H1 (cell line): ENCODE data around the gene MIX23. TPM values are rescaled to one million over a fixed set of nuclear protein-coding genes. Genes with fewer than 3 reads are reported as not detected.

Experiments
- CTCF ChIA-PET: fragments of 300-600 bp; sonication (Branson Sonifier 250); formaldehyde crosslinking; loops from one replicate; lab custom pipeline; 2021; ENCODE audit not compliant: partially characterized antibody; lab: Charles Lee
- POLR2A ChIA-PET: fragments of 300-600 bp; sonication (Branson Sonifier 250); formaldehyde crosslinking; loops from one replicate; lab custom pipeline; 2021; ENCODE audit warnings: inconsistent platforms; ENCODE audit not compliant: partially characterized antibody; lab: Charles Lee
- DNase-seq, 2 experiments: peaks; one replicate each; pipeline versions ENCODE4 v3.0.0 to v3.0.0-alpha.2; 2010 to 2022; ENCODE audit warnings: low spot score in 2 of 2, low read depth in 1 of 2, mixed read lengths in 1 of 2
- FAIRE-seq: peaks from 2 replicates; lab custom pipeline; 2011; peaks lifted over from hg19 to GRCh38; lab: Jason Lieb, UNC
- H2AFZ ChIP-seq: 2 replicates; pipeline ENCODE4 v1.8.1; 2012; ENCODE audit warnings: low read length, inconsistent platforms
- H2AK5ac ChIP-seq: 2 replicates; pipeline ENCODE4 v1.6.1; 2013; ENCODE audit warnings: low read depth, low read length
- H2BK120ac ChIP-seq: replicated peaks from 2 replicates; pipeline ENCODE3; 2013; ENCODE audit warnings: low read depth, low read length, inconsistent platforms
- H2BK12ac ChIP-seq: 2 replicates; pipeline ENCODE4 v1.6.1; 2013; ENCODE audit warnings: low read depth, low read length
- H2BK15ac ChIP-seq: 2 replicates; pipeline ENCODE4 v1.6.1; 2013; ENCODE audit warnings: low read length
- H2BK20ac ChIP-seq: 2 replicates; pipeline ENCODE4 v1.6.1; 2013; ENCODE audit warnings: low read length
- H2BK5ac ChIP-seq: 2 replicates; pipeline ENCODE4 v1.6.1; 2013; ENCODE audit warnings: low read depth, low read length
- H3K14ac ChIP-seq: 2 replicates; pipeline ENCODE4 v1.6.1; 2013; ENCODE audit warnings: inconsistent platforms; ENCODE audit not compliant: insufficient read length
- H3K18ac ChIP-seq: 2 replicates; pipeline ENCODE4 v1.6.1; 2013; ENCODE audit warnings: low read length; ENCODE audit errors: extremely low read depth
- H3K23ac ChIP-seq: 2 replicates; pipeline ENCODE4 v1.6.1; 2013; ENCODE audit warnings: inconsistent platforms; ENCODE audit not compliant: insufficient read length
- H3K23me2 ChIP-seq: 2 replicates; pipeline ENCODE4 v1.6.1; 2013; ENCODE audit warnings: low read depth, low read length
- H3K27ac ChIP-seq: 2 replicates; pipeline ENCODE4 v1.6.1; 2011; ENCODE audit warnings: low read depth, low read length, inconsistent platforms
- H3K27me3 ChIP-seq, 4 experiments: replicated peaks in 1 of 4; 1 replicate in 1 of 4; 2 replicates in 3 of 4; pipeline versions ENCODE4 v1.6.1 to v1.8.1; 2011 to 2013; ENCODE audit warnings: low read length in 3 of 4, mild to moderate bottlenecking in 3 of 4, inconsistent platforms in 2 of 4, mixed read lengths in 2 of 4, moderate library complexity in 1 of 4; ENCODE audit not compliant: control insufficient read depth in 3 of 4, insufficient read depth in 3 of 4; ENCODE audit errors: extremely low read depth in 1 of 4
- H3K36me3 ChIP-seq, 4 experiments: 2 replicates each; pipeline versions ENCODE4 v1.6.1 to v1.8.1; 2011 to 2013; ENCODE audit warnings: mild to moderate bottlenecking in 4 of 4, low read length in 3 of 4, moderate library complexity in 2 of 4, control low read depth in 1 of 4, inconsistent platforms in 1 of 4; ENCODE audit not compliant: insufficient read depth in 4 of 4, control insufficient read depth in 2 of 4
- H3K4ac ChIP-seq: replicated peaks from 2 replicates; pipeline ENCODE3; 2013; ENCODE audit warnings: low read length, low read depth, mixed read lengths, inconsistent platforms; ENCODE audit not compliant: insufficient read length
- H3K4me1 ChIP-seq, 4 experiments: replicated peaks in 1 of 4; 1 replicate in 1 of 4; 2 replicates in 3 of 4; pipeline versions ENCODE4 v1.6.1 to v1.8.1; 2011 to 2013; ENCODE audit warnings: low read length in 3 of 4, inconsistent platforms in 2 of 4, mixed read lengths in 1 of 4; ENCODE audit not compliant: insufficient read depth in 4 of 4, control insufficient read depth in 3 of 4
- H3K4me2 ChIP-seq, 2 experiments: 2 replicates each; pipeline versions ENCODE4 v1.6.1 to v1.8.1; 2011 to 2013; ENCODE audit warnings: low read depth in 2 of 2, low read length in 2 of 2, control low read depth in 1 of 2, inconsistent platforms in 1 of 2, mild to moderate bottlenecking in 1 of 2; ENCODE audit not compliant: insufficient read depth in 1 of 2
- H3K4me3 ChIP-seq, 4 experiments: fragments of 200-600, 300-600 bp in 1 of 4; sonication (generic), shearing (Covaris generic), sonication (Bioruptor Twin) in 1 of 4; 2 replicates each; pipeline versions ENCODE4 v1.5.1 to v1.8.1; 2011 to 2016; ENCODE audit warnings: low read length in 4 of 4, low read depth in 3 of 4, control low read depth in 2 of 4, inconsistent platforms in 2 of 4, mild to moderate bottlenecking in 2 of 4, mixed read lengths in 1 of 4, moderate library complexity in 1 of 4; ENCODE audit not compliant: insufficient read depth in 2 of 4; ENCODE audit errors: extremely low read depth in 1 of 4
- H3K56ac ChIP-seq: replicated peaks from 2 replicates; pipeline ENCODE3; 2013; ENCODE audit warnings: low read depth, mild to moderate bottlenecking, mixed read lengths, low read length, inconsistent platforms; ENCODE audit not compliant: insufficient read length
- H3K79me1 ChIP-seq: 2 replicates; pipeline ENCODE4 v1.6.1; 2013; ENCODE audit warnings: low read depth, low read length, control low read depth
- H3K79me2 ChIP-seq, 2 experiments: 2 replicates each; pipeline versions ENCODE4 v1.6.1 to v1.8.1; 2012 to 2013; ENCODE audit warnings: low read length in 2 of 2, mild to moderate bottlenecking in 2 of 2, inconsistent platforms in 1 of 2; ENCODE audit not compliant: insufficient read depth in 2 of 2, control insufficient read depth in 1 of 2
- H3K9ac ChIP-seq, 4 experiments: replicated peaks in 1 of 4; 1 replicate in 1 of 4; 2 replicates in 3 of 4; pipeline versions ENCODE4 v1.6.1 to v1.8.1; 2011 to 2013; ENCODE audit warnings: low read depth in 3 of 4, low read length in 3 of 4, control low read depth in 2 of 4, mild to moderate bottlenecking in 2 of 4, moderate library complexity in 2 of 4, inconsistent platforms in 1 of 4; ENCODE audit errors: extremely low read depth in 1 of 4
- H3K9me3 ChIP-seq, 2 experiments: 2 replicates each; pipeline versions ENCODE4 v1.6.1 to v1.8.1; 2012 to 2013; ENCODE audit warnings: mild to moderate bottlenecking in 2 of 2, moderate library complexity in 2 of 2, control low read depth in 1 of 2, inconsistent platforms in 1 of 2, low read depth in 1 of 2, low read length in 1 of 2, mixed read lengths in 1 of 2; ENCODE audit not compliant: insufficient read depth in 2 of 2
- H4K20me1 ChIP-seq, 2 experiments: replicated peaks in 1 of 2; 2 replicates each; pipeline versions ENCODE3 to v1.8.1; 2011 to 2013; ENCODE audit warnings: inconsistent platforms in 2 of 2, low read length in 2 of 2, mild to moderate bottlenecking in 1 of 2; ENCODE audit not compliant: insufficient read depth in 2 of 2, control insufficient read depth in 1 of 2
- H4K5ac ChIP-seq: 2 replicates; pipeline ENCODE4 v1.6.1; 2013; ENCODE audit warnings: low read length, low read depth, mixed read lengths, inconsistent platforms; ENCODE audit not compliant: insufficient read length
- H4K8ac ChIP-seq: 2 replicates; pipeline ENCODE4 v1.8.0; 2013; ENCODE audit warnings: mild to moderate bottlenecking, moderate library complexity, low read length, inconsistent platforms; ENCODE audit not compliant: insufficient read depth; ENCODE audit errors: extremely low read depth
- H4K91ac ChIP-seq: replicated peaks from 2 replicates; pipeline ENCODE3; 2013; ENCODE audit warnings: low read length, mixed read lengths, inconsistent platforms; ENCODE audit not compliant: insufficient read length
- BACH1 ChIP-seq: IDR thresholded peaks from 2 replicates; pipeline ENCODE4 v1.6.1; 2012; ENCODE audit warnings: low read length, improper control_type of control experiment
- BRCA1 ChIP-seq: IDR thresholded peaks from 2 replicates; pipeline ENCODE4 v1.6.1; 2012; ENCODE audit warnings: low read depth, low read length, improper control_type of control experiment
- CTBP2 ChIP-seq: IDR thresholded peaks from 2 replicates; pipeline ENCODE4 v1.7.0; 2011; ENCODE audit warnings: borderline replicate concordance, mild to moderate bottlenecking, moderate library complexity, mixed read lengths, low read length; ENCODE audit not compliant: insufficient read depth, insufficient read length
- EGR1 ChIP-seq: IDR thresholded peaks from 2 replicates; pipeline ENCODE4 v1.6.1; 2011; ENCODE audit warnings: low read depth, low read length, borderline replicate concordance
- HDAC2 ChIP-seq, 2 experiments: fragments of 300-600 bp in 1 of 2; sonication (generic) in 1 of 2; IDR thresholded peaks; 2 replicates each; pipeline ENCODE4 v1.6.1; 2011 to 2012; ENCODE audit warnings: low read depth in 2 of 2, low read length in 2 of 2, mild to moderate bottlenecking in 2 of 2, moderate library complexity in 2 of 2, borderline replicate concordance in 1 of 2, inconsistent platforms in 1 of 2
- NANOG ChIP-seq: IDR thresholded peaks from 2 replicates; pipeline ENCODE4 v1.6.1; 2011; ENCODE audit warnings: low read length, low read depth, mild to moderate bottlenecking, inconsistent platforms; ENCODE audit not compliant: insufficient read depth, poor library complexity, severe bottlenecking
- POLR2A ChIP-seq, 2 experiments: IDR thresholded peaks; 1 replicate in 1 of 2; 2 replicates in 1 of 2; pipeline ENCODE4 v1.6.1; 2011; ENCODE audit warnings: low read depth in 2 of 2, low read length in 2 of 2, mild to moderate bottlenecking in 2 of 2; ENCODE audit errors: control extremely low read depth in 1 of 2
- POU5F1 ChIP-seq: IDR thresholded peaks from 2 replicates; pipeline ENCODE4 v1.6.1; 2011; ENCODE audit warnings: low read depth, mild to moderate bottlenecking, low read length, moderate library complexity
- RAD21 ChIP-seq, 2 experiments: IDR thresholded peaks in 1 of 2; conservative IDR thresholded peaks in 1 of 2; 2 replicates each; pipeline ENCODE4 v1.6.1; 2011; ENCODE audit warnings: low read depth in 2 of 2, low read length in 2 of 2, improper control_type of control experiment in 1 of 2, inconsistent platforms in 1 of 2, mild to moderate bottlenecking in 1 of 2, moderate library complexity in 1 of 2
- SAP30 ChIP-seq: fragments of 300-600 bp; sonication (generic); IDR thresholded peaks from 2 replicates; pipeline ENCODE4 v1.7.1; 2012; ENCODE audit warnings: low read length, moderate library complexity, mild to moderate bottlenecking, inconsistent platforms; ENCODE audit not compliant: insufficient read depth, insufficient replicate concordance
- SIRT6 ChIP-seq: IDR thresholded peaks from one replicate; pipeline ENCODE4 v1.7.1; 2012; ENCODE audit warnings: low read length, inconsistent platforms
- SP1 ChIP-seq: IDR thresholded peaks from 2 replicates; pipeline ENCODE4 v1.6.1; 2011; ENCODE audit warnings: low read depth, low read length
- SP4 ChIP-seq: IDR thresholded peaks from 2 replicates; pipeline ENCODE4 v1.6.1; 2012; ENCODE audit warnings: low read length, inconsistent platforms
- YY1 ChIP-seq: IDR thresholded peaks from 2 replicates; pipeline ENCODE4 v1.6.1; 2011; ENCODE audit warnings: low read depth, mild to moderate bottlenecking, low read length
- WGBS, 2 experiments: shearing (Covaris generic) in 1 of 2; methylation state at CpG; one replicate each; pipeline versions ENCODE4 v1.1.6 to v1.1.7; 2013 to 2015; ENCODE audit warnings: low lambda C conversion rate in 2 of 2, mixed read lengths in 2 of 2, inconsistent platforms in 1 of 2, low coverage in 1 of 2, missing lambda C conversion rate in 1 of 2; ENCODE audit not compliant: insufficient replicate concordance in 2 of 2, insufficient coverage in 1 of 2, insufficient read length in 1 of 2; ENCODE audit errors: extremely low coverage in 1 of 2, missing lambda C conversion rate in 1 of 2; 5-methylcytosine and 5-hydroxymethylcytosine counted together
- polyA plus RNA-seq, 7 experiments: library from polyadenylated mRNA; depleted of rRNA in 3 of 7; stranded (reverse) in 5 of 7; unstranded in 2 of 7; fragments of >200 nt in 5 of 7; fragments of 200-250 nt in 2 of 7; gene quantifications; 1 replicate in 5 of 7; 2 replicates in 1 of 7; 4 replicates in 1 of 7; pipeline versions ENCODE4 v1.2.1 to v1.2.3, GENCODE V29; 2011 to 2013; ENCODE audit warnings: missing spikeins in 2 of 7, mixed read lengths in 2 of 7
- total RNA-seq: library from RNA; stranded (reverse); fragmentation: NEBNext Ultra II Directional; extraction: Animal tissue kit (Norgen Biotek cat#: 25700); gene quantifications from 2 replicates; pipeline ENCODE4 v1.2.1, GENCODE V29; 2021
- TF ChIP-seq, protein P1 (sequence below): IDR thresholded peaks from 2 replicates; pipeline ENCODE4 v1.6.1; 2012; ENCODE audit warnings: inconsistent platforms

Gene MIX23
- total and polyA plus RNA-seq, 2 of the 8 experiments (the other 6 are each of a cell fraction or from before 2014, with no cell fraction given), result 22.1 to 69.6 TPM

DNA sequence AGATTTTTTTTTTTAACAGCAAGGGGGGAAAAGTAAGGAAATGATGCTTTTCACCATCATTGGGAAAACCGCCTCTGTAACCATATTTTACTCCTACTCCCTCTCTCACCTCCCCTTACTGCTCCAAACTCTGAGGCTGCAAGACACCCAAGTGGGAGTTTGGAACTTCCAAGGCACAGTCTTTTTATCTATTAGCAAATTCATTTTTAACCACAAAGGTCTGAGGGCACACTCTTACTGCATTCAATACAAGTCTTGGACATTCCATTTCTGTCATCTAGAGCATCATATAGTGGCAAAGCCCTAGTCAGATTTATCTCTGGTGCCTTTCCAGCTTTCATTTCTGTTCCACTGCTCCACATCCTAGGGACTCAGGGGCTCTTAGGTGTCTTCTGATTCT, 14.2 kb upstream of the MIX23 start:
- Histone ChIP-seq H2BK5ac (no peak overlapping the region), H2BK20ac (no peak overlapping the region), H2AFZ (no peak overlapping the region), H4K5ac (no peak overlapping the region), H3K27me3 (no peaks in the 10 kb centered on the region), H3K4me2 (no peak overlapping the region), H4K8ac (no peak overlapping the region), H4K91ac (no peak overlapping the region), H4K20me1 (no peaks in the 10 kb centered on the region), H3K23ac (no peak overlapping the region), H3K56ac (no peak overlapping the region), H3K9ac (no peak overlapping the region), H2BK15ac (no peak overlapping the region), H3K4me3 (no peak overlapping the region), H3K9me3 (no peaks in the 10 kb centered on the region), H3K23me2 (no peaks in the 10 kb centered on the region), H3K79me1 (no peaks in the 10 kb centered on the region; the same call in 1 of the 2 replicates), H3K18ac (no peak overlapping the region), H2AK5ac (no peak overlapping the region), H3K14ac (no peak overlapping the region), H3K4me1 (no peaks in the 10 kb centered on the region), H2BK120ac (no peak overlapping the region), H3K27ac (no peak overlapping the region), H3K36me3 (no peaks in the 10 kb centered on the region; a peak in 2 of 8 replicates), H3K4ac (no peak overlapping the region), H3K79me2 (0 out of 4 replicates have a peak, but pooled peaks cover 0 to 2% of the 10 kb centered on the region in 2 experiments), H2BK12ac (no peak overlapping the region)
- POLR2A ChIA-PET, result no interaction called here
- CTCF ChIA-PET, result interaction anchor here (0.7 kb wide), 1 partner anchor 282 kb away, joined by 3 read pairs; no protein-coding TSS in a partner anchor
- 79% methylated on average over 1 of the region's 1 CpG; no CpG with 5 or more reads in 1 of the 2 experiments for WGBS, 2 experiments
- FAIRE-seq (no peak), DNase-seq (no peak)
- TF ChIP-seq POU5F1 (no peak), CTBP2 (no peak), SIRT6 (no peak), SP1 (no peak), SP4 (no peak), POLR2A (IDR thresholded peaks at IDR 0.05; ENCODE audit: control extremely low read depth in 1 of 2, low read depth in 2 of 2, low read length in 2 of 2) (no peak), RAD21 (IDR thresholded peaks at IDR 0.05 in 1 of 2, conservative IDR thresholded peaks at IDR 0.05 in 1 of 2; ENCODE audit: low read depth in 2 of 2, low read length in 2 of 2) (no peak), BACH1 (no peak), YY1 (no peak), SAP30 (no peak), NANOG (no peak), EGR1 (no peak), BRCA1 (no peak), HDAC2 (IDR thresholded peaks at IDR 0.05; ENCODE audit: borderline replicate concordance in 1 of 2, low read depth in 2 of 2, low read length in 2 of 2) (no peak)
- TF ChIP-seq, protein P1, sequence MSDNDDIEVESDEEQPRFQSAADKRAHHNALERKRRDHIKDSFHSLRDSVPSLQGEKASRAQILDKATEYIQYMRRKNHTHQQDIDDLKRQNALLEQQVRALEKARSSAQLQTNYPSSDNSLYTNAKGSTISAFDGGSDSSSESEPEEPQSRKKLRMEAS, result no peak
